ENCODE results near the gene CPD. TPM values are rescaled to one million over a fixed set of nuclear protein-coding genes. Genes with fewer than 3 reads are reported as not detected.

CPD gene
- total RNA-seq, 1 experiment from 2014 or later, result 38.0 TPM

DNA sequence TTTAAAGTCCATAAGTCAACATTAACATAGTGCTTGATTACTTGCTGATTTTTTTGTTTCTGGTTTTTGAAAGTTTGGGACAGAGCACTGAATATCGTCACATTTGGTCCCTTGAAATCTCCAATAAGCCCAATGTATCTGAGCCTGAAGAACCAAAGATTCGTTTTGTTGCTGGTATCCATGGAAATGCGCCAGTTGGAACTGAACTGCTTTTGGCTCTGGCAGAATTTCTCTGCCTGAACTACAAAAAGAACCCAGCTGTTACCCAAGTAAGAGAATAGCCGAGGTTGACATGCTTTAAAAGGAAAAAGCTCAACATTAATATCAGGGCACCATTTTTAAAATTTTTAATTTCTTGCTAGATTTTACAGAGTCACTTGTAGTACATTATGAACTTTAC is 70.8 kb downstream of the CPD start:
- no peaks in the 10 kb centered on the region for H3K9me3 ChIP-seq (ENCODE audit: low read depth, low read length, poor library complexity, severe bottlenecking)
- no TSS peak for BruUV-seq (replicated peaks)
- H3K27ac ChIP-seq (ENCODE audit: low read depth, low read length, poor library complexity, severe bottlenecking), result no peak overlapping the region
- peaks cover 10% of the 10 kb centered on the region for H3K36me3 ChIP-seq (ENCODE audit: insufficient read depth, low read length, poor library complexity, severe bottlenecking)
- ChIA-PET CTCF (no interaction called here), POLR2A (ENCODE audit: low non-redundant PET) (no interaction called here)
- H3K4me1 ChIP-seq (ENCODE audit: insufficient read depth, low read length, poor library complexity, severe bottlenecking), result no peaks in the 10 kb centered on the region
- H3K4me3 ChIP-seq (ENCODE audit: low read depth, low read length, poor library complexity, severe bottlenecking), result no peak overlapping the region
- DNase-seq (ENCODE audit: low spot score), result no peak
- TF ChIP-seq EZH2 (IDR thresholded peaks at IDR 0.05; ENCODE audit: borderline replicate concordance, low read depth, low read length, poor library complexity, severe bottlenecking), result no peak
- TF ChIP-seq, protein P1, sequence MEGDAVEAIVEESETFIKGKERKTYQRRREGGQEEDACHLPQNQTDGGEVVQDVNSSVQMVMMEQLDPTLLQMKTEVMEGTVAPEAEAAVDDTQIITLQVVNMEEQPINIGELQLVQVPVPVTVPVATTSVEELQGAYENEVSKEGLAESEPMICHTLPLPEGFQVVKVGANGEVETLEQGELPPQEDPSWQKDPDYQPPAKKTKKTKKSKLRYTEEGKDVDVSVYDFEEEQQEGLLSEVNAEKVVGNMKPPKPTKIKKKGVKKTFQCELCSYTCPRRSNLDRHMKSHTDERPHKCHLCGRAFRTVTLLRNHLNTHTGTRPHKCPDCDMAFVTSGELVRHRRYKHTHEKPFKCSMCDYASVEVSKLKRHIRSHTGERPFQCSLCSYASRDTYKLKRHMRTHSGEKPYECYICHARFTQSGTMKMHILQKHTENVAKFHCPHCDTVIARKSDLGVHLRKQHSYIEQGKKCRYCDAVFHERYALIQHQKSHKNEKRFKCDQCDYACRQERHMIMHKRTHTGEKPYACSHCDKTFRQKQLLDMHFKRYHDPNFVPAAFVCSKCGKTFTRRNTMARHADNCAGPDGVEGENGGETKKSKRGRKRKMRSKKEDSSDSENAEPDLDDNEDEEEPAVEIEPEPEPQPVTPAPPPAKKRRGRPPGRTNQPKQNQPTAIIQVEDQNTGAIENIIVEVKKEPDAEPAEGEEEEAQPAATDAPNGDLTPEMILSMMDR (conservative IDR thresholded peaks at IDR 0.05; ENCODE audit: low read depth, low read length), result no peak
- intact Hi-C loops (cut with micrococcal nuclease; ENCODE audit: unreplicated experiment), result no loop called here
- no peaks in the 10 kb centered on the region for H3K27me3 ChIP-seq (replicated peaks; ENCODE audit: insufficient read depth, low read depth, low read length, poor library complexity)

DNA sequence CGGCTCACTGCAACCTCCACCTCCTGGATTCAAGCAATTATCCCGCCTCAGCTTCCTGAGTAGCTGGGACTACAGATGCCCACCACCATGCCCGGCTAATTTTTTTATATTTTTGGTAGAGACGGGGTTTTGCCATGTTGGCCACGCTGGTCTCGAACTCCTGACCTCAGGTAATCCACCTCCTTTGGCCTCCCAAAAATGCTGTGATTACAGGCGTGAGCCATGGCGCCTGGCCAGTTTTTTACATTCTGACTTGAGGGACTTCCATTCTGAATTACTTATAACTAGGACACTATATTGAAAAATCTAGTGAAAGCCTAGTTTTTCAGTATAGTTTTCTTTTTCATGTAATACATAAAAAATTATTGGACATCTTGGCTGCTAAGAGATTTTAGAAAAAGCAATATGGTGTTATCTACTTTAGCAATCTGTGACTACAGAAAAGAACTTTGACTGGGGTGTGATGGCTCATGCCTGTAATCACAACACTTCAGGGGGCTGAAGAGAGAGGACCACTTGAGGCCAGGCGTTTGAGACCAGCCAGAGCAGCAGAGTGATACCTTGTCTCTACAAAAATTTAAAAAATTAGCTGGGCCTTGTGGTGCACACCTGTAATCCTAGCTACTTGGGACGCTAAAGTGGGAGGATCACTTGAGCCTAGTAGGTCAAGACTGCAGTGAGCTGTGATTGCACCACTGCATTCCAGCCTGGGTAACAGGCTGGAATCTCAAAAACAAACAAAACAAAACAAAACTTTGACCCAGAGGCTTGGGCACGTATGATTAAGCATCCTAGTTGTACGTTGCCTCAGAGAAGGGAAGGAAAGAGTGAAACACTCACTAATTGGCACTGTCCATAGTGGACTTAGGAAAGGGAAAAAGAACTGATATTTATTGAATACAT is 71.6 kb downstream of the CPD start:
- Histone ChIP-seq H3K27me3 (replicated peaks; ENCODE audit: insufficient read depth, low read depth, low read length, poor library complexity) (no peaks in the 10 kb centered on the region), H3K27ac (ENCODE audit: low read depth, low read length, poor library complexity, severe bottlenecking) (no peak overlapping the region), H3K4me3 (ENCODE audit: low read depth, low read length, poor library complexity, severe bottlenecking) (no peak overlapping the region), H3K9me3 (ENCODE audit: low read depth, low read length, poor library complexity, severe bottlenecking) (no peaks in the 10 kb centered on the region), H3K36me3 (ENCODE audit: insufficient read depth, low read length, poor library complexity, severe bottlenecking) (peaks cover 12% of the 10 kb centered on the region), H3K4me1 (ENCODE audit: insufficient read depth, low read length, poor library complexity, severe bottlenecking) (no peaks in the 10 kb centered on the region)
- TF ChIP-seq EZH2 (IDR thresholded peaks at IDR 0.05; ENCODE audit: borderline replicate concordance, low read depth, low read length, poor library complexity, severe bottlenecking), result no peak
- TF ChIP-seq, protein P1 (conservative IDR thresholded peaks at IDR 0.05; ENCODE audit: low read depth, low read length), result no peak
- no TSS peak for BruUV-seq (replicated peaks)
- ChIA-PET CTCF (no interaction called here), POLR2A (ENCODE audit: low non-redundant PET) (no interaction called here)
- intact Hi-C loops (cut with micrococcal nuclease; ENCODE audit: unreplicated experiment), result no loop called here
- DNase-seq (ENCODE audit: low spot score), result no peak

DNA sequence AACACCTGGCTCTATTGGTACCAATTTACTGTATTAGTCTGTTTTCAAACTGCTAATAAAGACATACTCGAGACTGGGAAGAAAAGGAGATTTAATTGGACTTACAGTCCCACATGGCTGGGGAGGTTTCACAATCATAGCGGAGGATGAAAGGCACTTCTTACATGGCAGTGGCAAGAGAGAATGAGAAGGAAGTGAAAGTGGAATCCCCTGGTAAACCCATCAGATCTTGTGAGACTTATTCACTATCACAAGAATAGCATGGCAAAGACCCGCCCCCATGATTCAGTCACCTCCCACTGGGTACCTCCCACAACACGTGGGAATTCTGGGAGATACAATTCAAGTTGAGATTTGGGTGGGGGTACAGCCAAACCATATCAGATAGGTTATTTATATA is 75.9 kb downstream of the CPD start:
- BruUV-seq (replicated peaks), result no TSS peak
- Histone ChIP-seq H3K4me1 (ENCODE audit: insufficient read depth, low read length, poor library complexity, severe bottlenecking) (no peaks in the 10 kb centered on the region), H3K27me3 (replicated peaks; ENCODE audit: insufficient read depth, low read depth, low read length, poor library complexity) (no peaks in the 10 kb centered on the region), H3K9me3 (ENCODE audit: low read depth, low read length, poor library complexity, severe bottlenecking) (no peaks in the 10 kb centered on the region), H3K36me3 (ENCODE audit: insufficient read depth, low read length, poor library complexity, severe bottlenecking) (peaks cover 12% of the 10 kb centered on the region), H3K27ac (ENCODE audit: low read depth, low read length, poor library complexity, severe bottlenecking) (no peak overlapping the region), H3K4me3 (ENCODE audit: low read depth, low read length, poor library complexity, severe bottlenecking) (no peak overlapping the region)
- DNase-seq (ENCODE audit: low spot score), result no peak
- CTCF ChIA-PET, result no interaction called here
- POLR2A ChIA-PET (ENCODE audit: low non-redundant PET), result no interaction called here
- TF ChIP-seq EZH2 (IDR thresholded peaks at IDR 0.05; ENCODE audit: borderline replicate concordance, low read depth, low read length, poor library complexity, severe bottlenecking), result no peak
- TF ChIP-seq, protein P1 (conservative IDR thresholded peaks at IDR 0.05; ENCODE audit: low read depth, low read length), result no peak
- intact Hi-C loops (cut with micrococcal nuclease; ENCODE audit: unreplicated experiment), result no loop called here
